Measurements from ENCODE around the gene SVIP.

- TF ChIP-seq CTCF (IDR thresholded peaks at IDR 0.05) (no peak), POLR2A (IDR thresholded peaks at IDR 0.05; ENCODE audit: low read depth) (no peak)
Observed at GRCh38 chr11:22774716-22775115, 54.9 kb downstream of the SVIP start.
